Astrocyte of the cerebellum (primary cell): Measurements from ENCODE around the gene AACS.
"Not testable (repeated sequence)": the region's sequence is repeated elsewhere in the genome, so short reads cannot be mapped to it uniquely, and the experiment has no call there.

Source experiments
- DNase-seq: peaks from one replicate; pipeline ENCODE4 v3.0.0-alpha.2; 2011; ENCODE audit warnings: low read depth
- H3K4me3 ChIP-seq: 2 replicates; pipeline ENCODE4 v1.5.1; 2011; ENCODE audit warnings: mild to moderate bottlenecking, low read depth, low read length, moderate library complexity
- in situ Hi-C: cut with HindIII; loops from 2 replicates; pipeline ENCODE4 v1.10.0; 2017; ENCODE audit warnings: low sequenced_read_pairs
- TF ChIP-seq, protein P1 (sequence below): IDR thresholded peaks from 2 replicates; pipeline ENCODE4 v1.5.1; 2012; ENCODE audit warnings: low read length, low read depth, moderate library complexity, mild to moderate bottlenecking; ENCODE audit errors: missing control alignments

AACS gene

DNA sequence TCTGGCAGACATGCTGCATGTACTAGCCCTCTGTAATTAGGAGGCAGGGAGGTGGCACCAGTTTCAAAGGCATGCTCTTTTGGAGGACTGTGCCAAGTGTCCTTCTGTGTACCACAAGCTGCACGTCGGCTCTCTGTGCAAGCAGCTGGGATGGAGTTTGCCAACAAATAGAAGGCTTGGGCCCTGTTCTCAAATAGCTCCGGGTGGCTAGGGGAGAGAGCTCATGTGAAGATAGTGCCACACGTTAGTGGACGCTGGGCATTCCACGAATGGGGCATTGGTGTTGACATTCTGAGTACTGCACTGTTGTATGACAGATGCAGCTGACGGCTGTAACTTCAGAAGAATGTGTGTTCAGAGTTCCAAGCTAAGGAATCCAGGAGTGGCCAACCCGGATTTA, 4.4 kb downstream of the AACS start:
- TF ChIP-seq, protein P1, sequence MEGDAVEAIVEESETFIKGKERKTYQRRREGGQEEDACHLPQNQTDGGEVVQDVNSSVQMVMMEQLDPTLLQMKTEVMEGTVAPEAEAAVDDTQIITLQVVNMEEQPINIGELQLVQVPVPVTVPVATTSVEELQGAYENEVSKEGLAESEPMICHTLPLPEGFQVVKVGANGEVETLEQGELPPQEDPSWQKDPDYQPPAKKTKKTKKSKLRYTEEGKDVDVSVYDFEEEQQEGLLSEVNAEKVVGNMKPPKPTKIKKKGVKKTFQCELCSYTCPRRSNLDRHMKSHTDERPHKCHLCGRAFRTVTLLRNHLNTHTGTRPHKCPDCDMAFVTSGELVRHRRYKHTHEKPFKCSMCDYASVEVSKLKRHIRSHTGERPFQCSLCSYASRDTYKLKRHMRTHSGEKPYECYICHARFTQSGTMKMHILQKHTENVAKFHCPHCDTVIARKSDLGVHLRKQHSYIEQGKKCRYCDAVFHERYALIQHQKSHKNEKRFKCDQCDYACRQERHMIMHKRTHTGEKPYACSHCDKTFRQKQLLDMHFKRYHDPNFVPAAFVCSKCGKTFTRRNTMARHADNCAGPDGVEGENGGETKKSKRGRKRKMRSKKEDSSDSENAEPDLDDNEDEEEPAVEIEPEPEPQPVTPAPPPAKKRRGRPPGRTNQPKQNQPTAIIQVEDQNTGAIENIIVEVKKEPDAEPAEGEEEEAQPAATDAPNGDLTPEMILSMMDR = no peak
- no peak for DNase-seq
- in situ Hi-C loops = no loop called here
- H3K4me3 ChIP-seq = no peak overlapping the region

DNA sequence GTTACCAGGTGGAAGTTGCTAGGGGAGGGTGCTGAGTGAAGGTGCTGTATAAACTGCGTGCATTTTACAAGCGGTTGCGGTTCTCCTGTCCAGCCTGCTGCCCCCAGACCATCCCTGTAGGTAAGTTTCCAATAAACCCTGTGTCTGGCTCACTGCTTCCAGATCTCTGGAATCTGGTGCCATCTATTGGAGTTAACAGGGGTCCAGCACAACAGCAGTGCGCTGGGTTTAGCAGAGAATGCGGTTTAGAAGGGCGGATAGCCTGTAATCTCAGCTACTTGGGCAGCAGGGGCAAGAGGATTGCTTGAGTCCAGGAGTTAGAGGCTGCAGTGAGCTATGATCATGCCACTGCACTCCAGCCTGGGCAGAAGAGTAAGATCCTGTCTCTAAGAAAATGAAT, 4.9 kb downstream of the AACS start:
- DNase-seq = no peak
- H3K4me3 ChIP-seq = no peak overlapping the region
- in situ Hi-C loops = no loop called here
- TF ChIP-seq, protein P1 = no peak

DNA sequence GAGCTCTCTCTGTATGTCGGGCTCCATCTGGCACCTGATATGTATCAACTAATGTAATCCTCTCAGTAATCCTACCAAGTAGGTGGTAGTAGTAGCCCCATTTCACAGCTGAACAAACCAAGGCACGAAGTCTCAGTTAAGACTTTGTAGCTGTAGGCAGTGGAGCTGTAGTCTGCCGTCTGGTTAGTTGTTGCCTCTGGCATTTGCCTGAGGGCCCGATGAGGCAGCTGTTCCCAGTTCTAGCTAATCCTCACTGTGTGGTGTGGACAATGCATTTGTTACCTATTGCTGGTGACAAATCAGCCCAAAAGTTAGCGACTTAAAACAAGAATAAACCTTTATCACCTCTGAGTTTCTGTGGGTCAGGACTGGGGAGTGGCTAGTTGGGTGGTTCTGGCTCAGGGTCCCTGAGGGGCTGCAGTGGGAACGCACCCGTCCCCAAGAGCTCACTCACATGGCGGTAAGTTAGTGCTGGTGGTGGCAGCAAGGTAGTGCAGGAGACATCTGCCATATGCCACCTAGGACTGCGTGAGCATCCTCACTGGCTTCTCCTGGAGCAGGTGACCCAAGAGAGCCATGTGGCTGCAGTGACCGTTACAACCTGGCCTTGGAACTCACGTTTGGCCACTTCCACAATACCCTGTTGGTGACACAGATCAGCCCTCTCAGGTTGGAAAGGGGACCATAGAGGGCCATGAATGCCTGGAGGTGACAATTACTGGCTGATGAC, 5.6 kb downstream of the AACS start:
- no peak for DNase-seq
- TF ChIP-seq, protein P1 = no peak
- H3K4me3 ChIP-seq = no peak overlapping the region
- in situ Hi-C loops = no loop called here

DNA sequence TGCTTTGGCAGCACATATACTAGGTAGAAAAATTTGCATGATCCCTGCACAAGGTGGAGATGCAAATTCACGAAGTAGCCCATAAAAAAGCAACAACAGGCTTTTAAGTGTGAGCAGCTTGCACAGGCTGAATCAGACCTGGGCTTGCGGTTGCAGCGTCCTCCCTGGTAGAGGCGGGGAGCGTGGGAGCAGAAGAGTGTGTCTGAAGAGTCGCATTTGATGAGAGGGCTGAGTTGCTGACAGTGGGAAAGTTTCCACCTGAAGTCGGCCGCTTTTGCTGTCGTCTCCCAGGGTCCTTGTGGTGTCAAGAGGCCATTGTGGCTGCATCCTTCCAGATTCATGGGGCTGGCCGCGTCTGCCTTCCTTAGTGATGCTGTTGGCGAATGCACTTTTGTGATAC, 6.2 kb downstream of the AACS start:
- TF ChIP-seq, protein P1 = no peak
- no peak for DNase-seq
- no peak overlapping the region for H3K4me3 ChIP-seq
- in situ Hi-C loops = no loop called here

DNA sequence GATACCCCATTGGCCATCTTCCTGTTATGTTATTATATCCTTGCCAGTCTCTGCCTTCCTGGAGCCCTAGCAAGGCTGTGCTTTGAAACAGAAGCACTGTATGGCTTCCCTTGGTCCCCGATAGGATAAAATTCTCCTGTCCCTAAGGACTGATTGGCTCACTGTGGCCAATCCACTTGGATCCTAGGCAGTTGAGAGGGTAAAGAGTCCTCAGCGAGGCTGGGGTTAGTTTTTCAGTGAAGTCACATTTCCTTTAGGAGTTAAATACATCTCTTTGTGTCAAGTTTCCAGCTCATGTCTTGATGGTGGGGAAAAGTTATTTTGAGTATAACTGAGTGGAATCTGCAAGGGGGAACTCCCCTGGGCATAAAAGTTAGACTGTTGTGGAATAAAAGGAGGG, 7.3 kb downstream of the AACS start:
- TF ChIP-seq, protein P1 = no peak
- in situ Hi-C loops = no loop called here
- no peak for DNase-seq
- no peak overlapping the region for H3K4me3 ChIP-seq

DNA sequence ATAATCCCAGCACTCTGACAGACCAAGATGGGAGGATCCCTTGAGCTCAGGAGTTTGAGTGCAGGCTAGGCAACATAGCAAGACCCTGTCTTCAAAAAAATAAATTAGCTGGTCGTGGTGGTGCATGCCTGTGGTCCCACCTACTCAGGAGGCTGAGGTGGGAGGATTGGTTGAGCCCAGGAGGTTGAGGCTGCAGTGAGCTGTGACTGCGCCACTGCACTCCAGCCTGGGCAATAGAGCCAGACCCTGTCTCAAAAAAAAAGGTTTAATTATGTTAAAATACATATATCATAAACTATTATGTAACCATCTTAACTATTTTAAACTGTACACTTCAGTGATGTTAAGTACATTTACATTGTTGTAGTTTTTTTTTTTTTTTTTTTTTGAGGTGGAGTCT, 9.1 kb downstream of the AACS start:
- in situ Hi-C loops, DNase-seq, H3K4me3 ChIP-seq: not testable (repeated sequence)

DNA sequence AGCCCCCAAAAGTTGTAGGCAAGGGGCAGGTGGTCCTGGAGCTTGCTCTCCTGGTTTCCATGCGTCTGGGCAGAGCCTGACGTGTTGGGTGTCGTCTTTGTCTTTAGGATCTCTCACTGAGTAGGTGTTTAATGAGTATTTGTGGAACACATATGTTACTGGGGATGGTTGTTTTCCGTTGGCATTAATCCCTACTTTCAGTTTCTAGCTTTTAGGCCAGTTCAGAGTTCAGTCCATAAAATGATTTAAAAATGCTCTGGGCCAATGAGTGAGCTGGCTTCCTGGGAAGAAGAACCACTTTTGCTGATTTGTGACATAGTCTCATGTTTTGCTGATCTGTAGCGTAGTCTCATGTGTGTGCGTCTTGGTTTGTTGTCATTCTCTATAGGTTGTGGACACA, 10.9 kb downstream of the AACS start:
- in situ Hi-C loops = no loop called here
- no peak overlapping the region for H3K4me3 ChIP-seq
- TF ChIP-seq, protein P1 = no peak
- DNase-seq = no peak
